Ascending aorta (tissue), 2 donors: ENCODE results near the gene OR10J5. TPM values are rescaled to one million over a fixed set of nuclear protein-coding genes. Genes with fewer than 3 reads are reported as not detected.

ENCODE experiments used
- DNase-seq, 2 donors: peaks; one replicate each; pipeline ENCODE4 v3.0.0-alpha.2; 2019; ENCODE audit warnings: low spot score in 2 of 2
- H3K27ac ChIP-seq, 2 donors: fragments of 200-600 bp; sonication (generic); one replicate each; pipeline ENCODE4 v1.5.1; 2016 to 2017; ENCODE audit warnings: mild to moderate bottlenecking in 1 of 2
- H3K27me3 ChIP-seq: fragments of 200-600 bp; sonication (generic); one replicate; pipeline ENCODE4 v1.5.1; 2017
- H3K36me3 ChIP-seq, 2 donors: fragments of 200-600 bp; sonication (generic); one replicate each; pipeline ENCODE4 v1.5.1; 2016
- H3K4me1 ChIP-seq, 2 donors: fragments of 200-600 bp; sonication (generic); one replicate each; pipeline ENCODE4 v1.5.1; 2016 to 2017; ENCODE audit warnings: mild to moderate bottlenecking in 1 of 2
- H3K4me3 ChIP-seq, 2 donors: fragments of 200-600 bp; sonication (generic); one replicate each; pipeline ENCODE4 v1.5.1; 2016 to 2017; ENCODE audit warnings: mild to moderate bottlenecking in 1 of 2
- H3K9me3 ChIP-seq, 2 donors: fragments of 200-600 bp; sonication (generic); one replicate each; pipeline ENCODE4 v1.5.1; 2016
- CTCF ChIP-seq, 3 experiments: fragments of 200-600 bp in 2 of 3; fragments of 450-650 bp in 1 of 3; sonication (generic) in 2 of 3; IDR thresholded peaks; one replicate each; pipeline ENCODE4 v1.5.1; 2016 to 2019; ENCODE audit warnings: antibody characterized with exemption in 3 of 3, mild to moderate bottlenecking in 1 of 3, moderate library complexity in 1 of 3
- intact Hi-C: fragments of 100-400 bp; cut with DNase I; formaldehyde crosslinking; loops from one replicate; pipeline ENCODE4 v1.15.1; 2023
- total RNA-seq: library from RNA; depleted of rRNA; stranded (reverse); fragments of >200 nt; gene quantifications from one replicate; pipeline ENCODE4 v1.1.0, GENCODE V29; 2016

The OR10J5 gene
- total RNA-seq, 1 donor from 2014 or later: not detected

- Histone ChIP-seq H3K27me3 (no peaks in the 10 kb centered on the region), H3K4me1 (no peaks in the 10 kb centered on the region), H3K4me3 (no peak overlapping the region), H3K27ac (no peak overlapping the region), H3K9me3 (no peaks in the 10 kb centered on the region), H3K36me3 (no peaks in the 10 kb centered on the region)
- TF ChIP-seq CTCF (IDR thresholded peaks at IDR 0.05): no peak
- intact Hi-C loops: no loop called here
- no peak for DNase-seq
Measured at GRCh38 chr1:159561497-159561896, 25.7 kb upstream of the OR10J5 start.

DNA sequence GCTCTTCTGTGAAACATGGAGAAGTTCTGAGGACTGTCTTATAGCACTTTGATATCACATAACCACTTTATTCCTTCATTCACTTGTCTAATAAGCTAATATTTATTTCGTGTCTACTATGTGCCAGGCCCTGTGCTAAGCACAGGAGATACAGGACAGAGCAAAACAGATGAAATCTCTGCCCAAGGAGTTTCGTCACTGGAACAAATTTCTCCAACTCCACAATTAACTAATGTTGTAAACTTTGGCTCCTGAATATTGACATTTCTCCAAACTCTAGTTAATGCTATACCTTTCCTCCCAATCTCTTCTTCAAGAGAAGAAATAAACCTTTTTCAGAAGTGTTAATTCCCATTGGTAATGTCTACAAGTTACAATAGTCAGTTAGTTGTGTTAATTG is 24.8 kb upstream of the OR10J5 start:
- Histone ChIP-seq H3K36me3 (no peaks in the 10 kb centered on the region), H3K27me3 (no peaks in the 10 kb centered on the region), H3K27ac (no peak overlapping the region), H3K9me3 (no peaks in the 10 kb centered on the region), H3K4me1 (no peaks in the 10 kb centered on the region), H3K4me3 (no peak overlapping the region)
- no peak for DNase-seq
- intact Hi-C loops: no loop called here
- TF ChIP-seq CTCF (IDR thresholded peaks at IDR 0.05): no peak

- Histone ChIP-seq H3K4me1 (no peaks in the 10 kb centered on the region), H3K9me3 (no peaks in the 10 kb centered on the region), H3K27me3 (no peaks in the 10 kb centered on the region), H3K27ac (no peak overlapping the region), H3K4me3 (no peak overlapping the region), H3K36me3 (no peaks in the 10 kb centered on the region)
- no peak for DNase-seq
- intact Hi-C loops: no loop called here
- no peak for TF ChIP-seq CTCF (IDR thresholded peaks at IDR 0.05)
Measured at GRCh38 chr1:159556931-159557369, 21.1 kb upstream of the OR10J5 start.

DNA sequence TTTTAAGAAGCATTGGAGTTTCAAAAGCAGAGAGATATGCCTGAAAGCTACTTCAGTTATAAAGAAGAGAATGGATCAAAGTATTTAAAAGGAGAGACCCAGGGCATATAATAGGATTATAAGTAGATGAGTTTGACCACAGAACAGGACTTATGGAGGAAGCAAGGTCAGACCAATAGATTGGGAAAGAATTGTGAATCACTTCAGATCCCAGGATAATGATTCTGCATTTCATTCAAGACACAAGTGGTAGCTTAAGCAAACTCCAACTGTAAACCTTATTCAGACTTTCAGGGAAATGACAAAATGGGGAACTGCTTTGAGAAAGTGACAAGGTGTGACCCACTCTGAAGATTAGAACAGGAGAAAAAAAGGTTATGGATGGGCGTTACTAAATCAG is 18.9 kb upstream of the OR10J5 start:
- no peak overlapping the region for H3K4me3 ChIP-seq
- no peaks in the 10 kb centered on the region for H3K4me1 ChIP-seq
- H3K9me3 ChIP-seq: no peaks in the 10 kb centered on the region
- H3K27me3 ChIP-seq: no peaks in the 10 kb centered on the region
- no peaks in the 10 kb centered on the region for H3K36me3 ChIP-seq
- intact Hi-C loops: no loop called here
- TF ChIP-seq CTCF (IDR thresholded peaks at IDR 0.05): no peak
- H3K27ac ChIP-seq: no peak overlapping the region
- no peak for DNase-seq

DNA sequence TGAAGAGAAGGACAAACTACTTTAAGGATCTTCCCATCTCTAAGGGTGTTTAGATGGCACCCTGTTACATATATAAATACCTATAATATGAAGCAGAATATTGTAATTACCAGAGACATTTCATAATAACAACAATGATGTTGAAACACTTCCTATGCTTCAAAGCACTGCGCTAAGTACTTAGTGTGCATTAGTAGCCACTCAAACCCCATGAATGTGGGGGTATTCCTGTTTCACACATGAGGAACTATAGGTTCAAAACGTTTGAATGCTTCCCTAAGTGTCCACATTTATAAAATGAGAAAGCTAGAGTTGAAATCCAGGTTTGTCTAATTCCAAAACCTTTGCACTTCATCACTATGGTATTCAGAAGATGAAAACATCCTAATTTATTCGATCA is 18.5 kb upstream of the OR10J5 start:
- Histone ChIP-seq H3K27me3 (no peaks in the 10 kb centered on the region), H3K9me3 (no peaks in the 10 kb centered on the region), H3K4me3 (no peak overlapping the region), H3K27ac (no peak overlapping the region), H3K36me3 (no peaks in the 10 kb centered on the region), H3K4me1 (no peaks in the 10 kb centered on the region)
- no peak for TF ChIP-seq CTCF (IDR thresholded peaks at IDR 0.05)
- intact Hi-C loops: no loop called here
- DNase-seq: no peak

GRCh38 chr1:159548126-159548525 is 12.3 kb upstream of the OR10J5 start:
- Histone ChIP-seq H3K27ac (no peak overlapping the region), H3K4me1 (no peaks in the 10 kb centered on the region), H3K36me3 (no peaks in the 10 kb centered on the region), H3K27me3 (no peaks in the 10 kb centered on the region), H3K9me3 (no peaks in the 10 kb centered on the region), H3K4me3 (no peak overlapping the region)
- no peak for DNase-seq
- intact Hi-C loops: no loop called here
- no peak for TF ChIP-seq CTCF (IDR thresholded peaks at IDR 0.05)
